ENCODE results near the gene CTNNBIP1. TPM values are rescaled to one million over a fixed set of nuclear protein-coding genes. Genes with fewer than 3 reads are reported as not detected.
A peak's percentile ranks its signal among the peaks of the same experiment; 100 is the strongest.
"Not testable (repeated sequence)": the region's sequence is repeated elsewhere in the genome, so short reads cannot be mapped to it uniquely, and the experiment has no call there.

The CTNNBIP1 gene
- total RNA-seq, 1 experiment from 2014 or later = 37.1 TPM

- no peak for DNase-seq (ENCODE audit: low read depth)
Measured at GRCh38 chr1:9833632-9834031, 76.4 kb downstream of the CTNNBIP1 start.

GRCh38 chr1:9827558-9828185, 82.4 kb downstream of the CTNNBIP1 start:
- DNase-seq (ENCODE audit: low read depth) = no peak

- DNase-seq (ENCODE audit: low read depth) = no peak
Measured at GRCh38 chr1:9826616-9827015, 83.5 kb downstream of the CTNNBIP1 start.

- no peak for DNase-seq (ENCODE audit: low read depth)
Measured at GRCh38 chr1:9826087-9826486, 84.0 kb downstream of the CTNNBIP1 start.

GRCh38 chr1:9825093-9826074, 84.7 kb downstream of the CTNNBIP1 start:
- DNase-seq (ENCODE audit: low read depth) = peak; percentile 97

- no peak for DNase-seq (ENCODE audit: low read depth)
Measured at GRCh38 chr1:9824702-9825089, 85.4 kb downstream of the CTNNBIP1 start.

GRCh38 chr1:9823943-9824701, 85.9 kb downstream of the CTNNBIP1 start, which contains the start of gene CLSTN1:
TSS of gene CLSTN1 (minus strand) at chr1:9823965. CDS start at chr1:9823733, 232 bp downstream.
- peak; percentile 83 for DNase-seq (ENCODE audit: low read depth)

- no peak for DNase-seq (ENCODE audit: low read depth)
Measured at GRCh38 chr1:9823693-9823942, 86.5 kb downstream of the CTNNBIP1 start.

- peak; percentile 48 for DNase-seq (ENCODE audit: low read depth)
Measured at GRCh38 chr1:9822897-9823692, 87.0 kb downstream of the CTNNBIP1 start.

GRCh38 chr1:9822490-9822889, 87.6 kb downstream of the CTNNBIP1 start:
- DNase-seq (ENCODE audit: low read depth) = peak; percentile 30

GRCh38 chr1:9821710-9822109, 88.4 kb downstream of the CTNNBIP1 start:
- no peak for DNase-seq (ENCODE audit: low read depth)

- DNase-seq (ENCODE audit: low read depth) = no peak
Measured at GRCh38 chr1:9820521-9820920, 89.5 kb downstream of the CTNNBIP1 start.

GRCh38 chr1:9817734-9818133, 92.3 kb downstream of the CTNNBIP1 start:
- no peak for DNase-seq (ENCODE audit: low read depth)

- no peak for DNase-seq (ENCODE audit: low read depth)
Measured at GRCh38 chr1:9816199-9816598, 93.9 kb downstream of the CTNNBIP1 start.

GRCh38 chr1:9815150-9815549, 94.9 kb downstream of the CTNNBIP1 start:
- no peak for DNase-seq (ENCODE audit: low read depth)

GRCh38 chr1:9814619-9815018, 95.5 kb downstream of the CTNNBIP1 start:
- no peak for DNase-seq (ENCODE audit: low read depth)

GRCh38 chr1:9811239-9811966, 98.7 kb downstream of the CTNNBIP1 start:
- no peak for DNase-seq (ENCODE audit: low read depth)

GRCh38 chr1:9809100-9809510, 101.0 kb downstream of the CTNNBIP1 start:
- no peak for DNase-seq (ENCODE audit: low read depth)

- DNase-seq (ENCODE audit: low read depth) = no peak
Measured at GRCh38 chr1:9808459-9808858, 101.6 kb downstream of the CTNNBIP1 start.

- no peak for DNase-seq (ENCODE audit: low read depth)
Measured at GRCh38 chr1:9807541-9807940, 102.5 kb downstream of the CTNNBIP1 start.

- not testable (repeated sequence) for DNase-seq (ENCODE audit: low read depth)
Measured at GRCh38 chr1:9805972-9806371, 104.1 kb downstream of the CTNNBIP1 start.

Measured in M059J (cell line).